ENCODE results near the gene MAP6. TPM values are rescaled to one million over a fixed set of nuclear protein-coding genes. Genes with fewer than 3 reads are reported as not detected.

Gene MAP6
- total RNA-seq, 4 donors from 2014 or later = 0.22 to 0.33 (median 0.25) TPM; not detected in 1

DNA sequence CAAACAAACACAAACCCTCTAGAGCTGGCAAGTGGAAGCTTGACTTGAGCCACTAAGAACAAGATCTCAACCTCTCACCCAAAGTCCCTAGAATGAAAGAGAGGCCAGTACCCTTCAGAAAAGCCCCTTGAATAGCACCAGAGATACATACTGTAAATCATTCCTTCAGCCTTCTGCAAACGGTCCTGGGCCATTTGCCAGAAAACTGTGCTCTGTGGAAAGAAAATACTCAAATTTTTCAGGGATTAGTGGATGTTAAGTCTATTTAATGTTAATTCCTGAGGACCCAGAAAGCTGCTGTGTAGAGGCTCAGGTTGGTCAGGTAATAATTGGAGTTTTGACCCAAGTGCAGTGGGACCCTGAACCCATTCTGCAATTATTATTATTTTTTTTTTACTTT, 89.9 kb downstream of the MAP6 start:
- ATAC-seq (no peak), DNase-seq (no peak)
- H3K9me3 ChIP-seq = no peaks in the 10 kb centered on the region
- no peaks in the 10 kb centered on the region for H3K27me3 ChIP-seq
- intact Hi-C loops (cut with DNase I; ENCODE audit: low total_unique reads) = no loop called here
- H3K27ac ChIP-seq = no peak overlapping the region
- no peaks in the 10 kb centered on the region for H3K36me3 ChIP-seq
- TF ChIP-seq POLR2A (IDR thresholded peaks at IDR 0.05) (no peak), CTCF (IDR thresholded peaks at IDR 0.05 in 4 of 5, conservative IDR thresholded peaks at IDR 0.05 in 1 of 5) (no peak)
- in situ Hi-C loops (cut with MboI; ENCODE audit: low sequenced_read_pairs in 4 of 4) = no loop called here
- peaks cover 3 to 9% of the 10 kb centered on the region in 2 donors for H3K4me1 ChIP-seq
- no peak overlapping the region for H3K4me3 ChIP-seq

GRCh38 chr11:75577207-75577606, 91.6 kb downstream of the MAP6 start:
- DNase-seq = no peak
- no peaks in the 10 kb centered on the region for H3K9me3 ChIP-seq
- peak in 4 of 5 experiments; percentile 39 to 76 (median 52) for TF ChIP-seq CTCF (IDR thresholded peaks at IDR 0.05 in 4 of 5, conservative IDR thresholded peaks at IDR 0.05 in 1 of 5)
- TF ChIP-seq POLR2A (IDR thresholded peaks at IDR 0.05) = no peak
- H3K27ac ChIP-seq = no peak overlapping the region
- in situ Hi-C loops (cut with MboI; ENCODE audit: low sequenced_read_pairs in 4 of 4) = no loop called here
- H3K36me3 ChIP-seq = peaks cover 0 to 5% of the 10 kb centered on the region in 2 donors
- no peaks in the 10 kb centered on the region for H3K27me3 ChIP-seq
- H3K4me1 ChIP-seq = peaks cover 10 to 12% of the 10 kb centered on the region in 2 donors
- H3K4me3 ChIP-seq = no peak overlapping the region
- ATAC-seq = no peak
- intact Hi-C loops (cut with DNase I; ENCODE audit: low total_unique reads) = loop anchor here (1.0 kb wide), 1 partner anchor 30 kb away; no protein-coding TSS in a partner anchor

GRCh38 chr11:75576499-75576918, 92.3 kb downstream of the MAP6 start:
- in situ Hi-C loops (cut with MboI; ENCODE audit: low sequenced_read_pairs in 4 of 4) (no loop called here), intact Hi-C loops (cut with DNase I; ENCODE audit: low total_unique reads) (no loop called here)
- Histone ChIP-seq H3K27ac (no peak overlapping the region), H3K27me3 (no peaks in the 10 kb centered on the region), H3K4me1 (peaks cover 12 to 13% of the 10 kb centered on the region in 2 donors), H3K4me3 (no peak overlapping the region), H3K36me3 (peaks cover 0 to 12% of the 10 kb centered on the region in 2 donors), H3K9me3 (no peaks in the 10 kb centered on the region)
- TF ChIP-seq CTCF (IDR thresholded peaks at IDR 0.05 in 4 of 5, conservative IDR thresholded peaks at IDR 0.05 in 1 of 5) = no peak
- no peak for TF ChIP-seq POLR2A (IDR thresholded peaks at IDR 0.05)
- ATAC-seq (no peak), DNase-seq (no peak)

DNA sequence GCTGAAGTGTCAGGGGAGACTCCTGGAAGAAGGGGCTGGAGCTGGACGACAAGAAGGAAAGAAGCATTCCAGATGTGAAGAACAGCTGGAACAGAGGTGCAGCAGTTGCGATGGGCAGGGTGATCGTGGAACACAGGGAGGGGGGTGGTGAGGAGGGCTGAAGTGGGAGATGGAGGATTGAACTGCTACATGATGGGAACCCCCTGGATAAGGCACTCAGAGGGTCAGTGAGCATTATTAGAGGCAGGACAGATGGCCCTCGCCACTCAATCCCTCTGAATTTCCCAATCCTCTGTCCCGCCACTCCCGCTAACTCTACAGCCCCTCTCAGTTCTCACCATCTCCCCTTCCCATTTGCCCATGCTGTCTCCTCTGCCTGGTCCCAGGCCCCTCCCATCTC, 92.8 kb downstream of the MAP6 start:
- intact Hi-C loops (cut with DNase I; ENCODE audit: low total_unique reads) = no loop called here
- no peak overlapping the region for H3K27ac ChIP-seq
- H3K4me1 ChIP-seq = peaks cover 12 to 13% of the 10 kb centered on the region in 2 donors
- no peaks in the 10 kb centered on the region for H3K9me3 ChIP-seq
- H3K4me3 ChIP-seq = no peak overlapping the region
- H3K27me3 ChIP-seq = no peaks in the 10 kb centered on the region
- in situ Hi-C loops (cut with MboI; ENCODE audit: low sequenced_read_pairs in 4 of 4) = no loop called here
- no peak for ATAC-seq
- TF ChIP-seq POLR2A (IDR thresholded peaks at IDR 0.05) (no peak), CTCF (IDR thresholded peaks at IDR 0.05 in 4 of 5, conservative IDR thresholded peaks at IDR 0.05 in 1 of 5) (no peak)
- DNase-seq = no peak
- H3K36me3 ChIP-seq = peaks cover 0 to 17% of the 10 kb centered on the region in 2 donors
